ENCODE data around the gene PSMA3. TPM values are rescaled to one million over a fixed set of nuclear protein-coding genes. Genes with fewer than 3 reads are reported as not detected.

Gene PSMA3
- total and polyA plus RNA-seq, 9 of the 15 experiments (the other 6 are each of a cell fraction or from before 2014, with no cell fraction given): 129 to 786 (median 319) TPM

DNA sequence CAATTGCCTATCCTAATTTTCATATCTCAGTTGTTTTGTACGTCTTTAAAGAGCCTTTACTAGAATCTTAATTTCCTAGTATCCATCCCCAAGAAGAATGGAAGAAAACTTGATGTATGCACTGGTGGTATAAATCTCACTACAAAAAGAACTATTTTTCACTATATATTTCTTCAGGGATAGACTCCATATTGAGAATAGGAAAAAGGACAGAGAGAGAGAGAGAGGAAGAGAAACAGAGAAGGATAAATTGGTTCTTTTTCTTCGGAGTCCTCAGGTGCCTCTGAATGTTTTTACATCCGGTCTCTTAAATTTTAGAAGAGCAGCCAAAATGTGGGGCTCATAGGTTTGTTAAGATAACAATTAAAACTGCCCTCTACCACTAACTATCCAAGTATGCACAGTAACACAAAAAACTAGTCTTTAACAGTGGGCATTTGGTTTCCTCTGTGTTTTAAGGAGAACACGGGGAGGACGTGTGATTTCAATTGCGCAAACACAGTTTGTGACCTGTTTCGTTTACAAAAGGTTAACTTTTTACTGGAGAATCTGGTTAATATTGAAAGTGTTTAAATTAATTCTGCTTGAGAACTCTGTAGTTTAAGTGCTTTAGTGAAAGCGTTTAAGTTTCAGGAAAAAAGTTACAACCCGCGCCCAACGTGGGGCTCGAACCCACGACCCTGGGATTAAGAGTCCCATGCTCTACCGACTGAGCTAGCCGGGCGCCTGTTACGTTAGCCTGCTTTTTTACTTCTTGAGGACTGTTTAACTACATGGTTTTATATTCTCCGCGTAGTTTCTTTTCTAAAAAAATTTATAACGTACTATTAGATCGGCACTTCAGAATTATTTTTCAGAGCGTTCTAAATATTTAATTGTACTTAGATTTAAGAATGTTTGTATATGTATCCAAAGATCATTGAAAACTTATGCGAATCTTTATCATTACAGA lies 5.1 kb upstream of the PSMA3 start (continued):
- TF ChIP-seq, protein P1, sequence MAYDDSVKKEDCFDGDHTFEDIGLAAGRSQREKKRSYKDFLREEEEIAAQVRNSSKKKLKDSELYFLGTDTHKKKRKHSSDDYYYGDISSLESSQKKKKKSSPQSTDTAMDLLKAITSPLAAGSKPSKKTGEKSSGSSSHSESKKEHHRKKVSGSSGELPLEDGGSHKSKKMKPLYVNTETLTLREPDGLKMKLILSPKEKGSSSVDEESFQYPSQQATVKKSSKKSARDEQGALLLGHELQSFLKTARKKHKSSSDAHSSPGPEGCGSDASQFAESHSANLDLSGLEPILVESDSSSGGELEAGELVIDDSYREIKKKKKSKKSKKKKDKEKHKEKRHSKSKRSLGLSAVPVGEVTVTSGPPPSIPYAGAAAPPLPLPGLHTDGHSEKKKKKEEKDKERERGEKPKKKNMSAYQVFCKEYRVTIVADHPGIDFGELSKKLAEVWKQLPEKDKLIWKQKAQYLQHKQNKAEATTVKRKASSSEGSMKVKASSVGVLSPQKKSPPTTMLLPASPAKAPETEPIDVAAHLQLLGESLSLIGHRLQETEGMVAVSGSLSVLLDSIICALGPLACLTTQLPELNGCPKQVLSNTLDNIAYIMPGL (CRISPR knock-in tag; IDR thresholded peaks at IDR 0.05): peak; percentile 38; the same call in 1 of the 2 replicates
- TF ChIP-seq SMARCA5 (IDR thresholded peaks at IDR 0.05) (no peak), CEBPB (tag; IDR thresholded peaks at IDR 0.05) (peak; percentile 90), ZNF436 (CRISPR knock-in tag; IDR thresholded peaks at IDR 0.05) (no peak), RBM15 (IDR thresholded peaks at IDR 0.05; ENCODE audit: insufficient read depth, low read length) (no peak), MCM2 (IDR thresholded peaks at IDR 0.05; ENCODE audit: low read depth) (no peak), SMC3 (conservative IDR thresholded peaks at IDR 0.05; ENCODE audit: insufficient read depth, low read depth, low read length) (no peak), SLC30A9 (CRISPR knock-in tag; IDR thresholded peaks at IDR 0.05) (no peak), ZFP1 (CRISPR knock-in tag; IDR thresholded peaks at IDR 0.05) (no peak), CSDE1 (IDR thresholded peaks at IDR 0.05) (peak in 1 of 2 experiments; percentile 58; a peak in 1 of 4 replicates), U2AF1 (optimal IDR thresholded peaks at IDR 0.05; ENCODE audit: low read depth, low read length) (no peak), BRD4 (IDR thresholded peaks at IDR 0.05) (peak; percentile 95; the same call in 1 of the 2 replicates), ETV1 (tag; conservative IDR thresholded peaks at IDR 0.05; ENCODE audit: low read depth) (no peak; the same call in 1 of the 2 replicates), PML (IDR thresholded peaks at IDR 0.05; ENCODE audit: low read length) (no peak), BDP1 (IDR thresholded peaks at IDR 0.05; ENCODE audit: insufficient read depth, insufficient read length) (peak; percentile 33), BHLHE40 (IDR thresholded peaks at IDR 0.05; ENCODE audit: low read length) (no peak), NR2C2 (CRISPR knock-in tag; IDR thresholded peaks at IDR 0.05) (no peak), NR2C2 (tag; IDR thresholded peaks at IDR 0.05) (peak; percentile 9; the same call in 1 of the 2 replicates), RBM34 (IDR thresholded peaks at IDR 0.05; ENCODE audit: borderline replicate concordance, insufficient read depth, low read length) (no peak), SRSF3 (IDR thresholded peaks at IDR 0.05; ENCODE audit: insufficient read depth, low read length) (no peak)
- TF ChIP-seq, protein P2, sequence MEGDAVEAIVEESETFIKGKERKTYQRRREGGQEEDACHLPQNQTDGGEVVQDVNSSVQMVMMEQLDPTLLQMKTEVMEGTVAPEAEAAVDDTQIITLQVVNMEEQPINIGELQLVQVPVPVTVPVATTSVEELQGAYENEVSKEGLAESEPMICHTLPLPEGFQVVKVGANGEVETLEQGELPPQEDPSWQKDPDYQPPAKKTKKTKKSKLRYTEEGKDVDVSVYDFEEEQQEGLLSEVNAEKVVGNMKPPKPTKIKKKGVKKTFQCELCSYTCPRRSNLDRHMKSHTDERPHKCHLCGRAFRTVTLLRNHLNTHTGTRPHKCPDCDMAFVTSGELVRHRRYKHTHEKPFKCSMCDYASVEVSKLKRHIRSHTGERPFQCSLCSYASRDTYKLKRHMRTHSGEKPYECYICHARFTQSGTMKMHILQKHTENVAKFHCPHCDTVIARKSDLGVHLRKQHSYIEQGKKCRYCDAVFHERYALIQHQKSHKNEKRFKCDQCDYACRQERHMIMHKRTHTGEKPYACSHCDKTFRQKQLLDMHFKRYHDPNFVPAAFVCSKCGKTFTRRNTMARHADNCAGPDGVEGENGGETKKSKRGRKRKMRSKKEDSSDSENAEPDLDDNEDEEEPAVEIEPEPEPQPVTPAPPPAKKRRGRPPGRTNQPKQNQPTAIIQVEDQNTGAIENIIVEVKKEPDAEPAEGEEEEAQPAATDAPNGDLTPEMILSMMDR (IDR thresholded peaks at IDR 0.05 in 2 of 3, conservative IDR thresholded peaks at IDR 0.05 in 1 of 3; ENCODE audit: insufficient read depth in 2 of 3, low read depth in 1 of 3, low read length in 3 of 3): no peak
- TF ChIP-seq, protein P3, sequence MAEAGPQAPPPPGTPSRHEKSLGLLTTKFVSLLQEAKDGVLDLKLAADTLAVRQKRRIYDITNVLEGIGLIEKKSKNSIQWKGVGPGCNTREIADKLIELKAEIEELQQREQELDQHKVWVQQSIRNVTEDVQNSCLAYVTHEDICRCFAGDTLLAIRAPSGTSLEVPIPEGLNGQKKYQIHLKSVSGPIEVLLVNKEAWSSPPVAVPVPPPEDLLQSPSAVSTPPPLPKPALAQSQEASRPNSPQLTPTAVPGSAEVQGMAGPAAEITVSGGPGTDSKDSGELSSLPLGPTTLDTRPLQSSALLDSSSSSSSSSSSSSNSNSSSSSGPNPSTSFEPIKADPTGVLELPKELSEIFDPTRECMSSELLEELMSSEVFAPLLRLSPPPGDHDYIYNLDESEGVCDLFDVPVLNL (CRISPR knock-in tag; IDR thresholded peaks at IDR 0.05; ENCODE audit: low read depth): no peak
- TF ChIP-seq, protein P4, sequence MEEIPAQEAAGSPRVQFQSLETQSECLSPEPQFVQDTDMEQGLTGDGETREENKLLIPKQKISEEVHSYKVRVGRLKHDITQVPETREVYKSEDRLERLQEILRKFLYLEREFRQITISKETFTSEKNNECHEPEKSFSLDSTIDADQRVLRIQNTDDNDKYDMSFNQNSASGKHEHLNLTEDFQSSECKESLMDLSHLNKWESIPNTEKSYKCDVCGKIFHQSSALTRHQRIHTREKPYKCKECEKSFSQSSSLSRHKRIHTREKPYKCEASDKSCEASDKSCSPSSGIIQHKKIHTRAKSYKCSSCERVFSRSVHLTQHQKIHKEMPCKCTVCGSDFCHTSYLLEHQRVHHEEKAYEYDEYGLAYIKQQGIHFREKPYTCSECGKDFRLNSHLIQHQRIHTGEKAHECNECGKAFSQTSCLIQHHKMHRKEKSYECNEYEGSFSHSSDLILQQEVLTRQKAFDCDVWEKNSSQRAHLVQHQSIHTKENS (CRISPR knock-in tag; IDR thresholded peaks at IDR 0.05): no peak

All from K562 (cell line).